Heart left ventricle (tissue), 16 donors: ENCODE measurements around the gene CAMSAP2. TPM values are rescaled to one million over a fixed set of nuclear protein-coding genes. Genes with fewer than 3 reads are reported as not detected.

Source experiments
- ATAC-seq, 4 donors: fragments of 200-7000 bp; cut with Tn5 transposase; one replicate each; pipeline ENCODE4 v1.9.1; 2020 to 2022; ENCODE audit warnings: moderate library complexity in 4 of 4, mild to moderate bottlenecking in 3 of 4, moderate number of reproducible peaks in 1 of 4
- DNase-seq, 5 donors: peaks; one replicate each; pipeline ENCODE4 v3.0.0-alpha.2; 2020
- H3K27ac ChIP-seq, 12 donors: fragments of 200-600 bp; sonication (generic) in 4 of 12; one replicate each; pipeline versions ENCODE4 v1.5.0 to v1.8.0; 2016 to 2022; ENCODE audit warnings: mild to moderate bottlenecking in 2 of 12
- H3K27me3 ChIP-seq, 9 donors: fragments of 200-600 bp; sonication (generic) in 2 of 9; one replicate each; pipeline versions ENCODE4 v1.5.1 to v1.8.0; 2016 to 2022; ENCODE audit warnings: mild to moderate bottlenecking in 3 of 9
- H3K36me3 ChIP-seq, 9 donors: fragments of 200-600 bp; sonication (generic) in 2 of 9; one replicate each; pipeline versions ENCODE4 v1.5.0 to v1.8.0; 2018 to 2022; ENCODE audit warnings: mild to moderate bottlenecking in 2 of 9
- H3K4me1 ChIP-seq, 12 donors: fragments of 200-600 bp; sonication (generic) in 4 of 12; one replicate each; pipeline versions ENCODE4 v1.5.0 to v1.8.0; 2016 to 2022; ENCODE audit warnings: mild to moderate bottlenecking in 3 of 12
- H3K4me3 ChIP-seq, 12 donors: fragments of 200-600 bp; sonication (generic) in 4 of 12; one replicate each; pipeline versions ENCODE4 v1.5.0 to v1.8.0; 2017 to 2022; ENCODE audit warnings: mild to moderate bottlenecking in 9 of 12, moderate library complexity in 4 of 12
- H3K9me3 ChIP-seq, 12 donors: fragments of 200-600 bp; sonication (generic) in 4 of 12; one replicate each; pipeline versions ENCODE4 v1.5.0 to v1.8.0; 2016 to 2022; ENCODE audit warnings: mild to moderate bottlenecking in 1 of 12
- POLR2A ChIP-seq, 2 donors: fragments of 450-650 bp; IDR thresholded peaks; one replicate each; pipeline ENCODE4 v1.6.1; 2017; ENCODE audit warnings: antibody characterized with exemption in 2 of 2, mild to moderate bottlenecking in 2 of 2, moderate library complexity in 2 of 2
- WGBS, 4 donors: extraction: QIAGEN DNeasy Blood & Tissue Kit in 2 of 4; methylation state at CpG; one replicate each; pipeline versions ENCODE4 v1.1.5 to v1.1.7; 2013 to 2018; 5-methylcytosine and 5-hydroxymethylcytosine counted together
- intact Hi-C, 10 donors: fragments of 100-400 bp; cut with DNase I; formaldehyde crosslinking; loops; one replicate each; pipeline versions ENCODE4 v1.11.1 to v1.14.2; 2022
- polyA plus RNA-seq, 2 donors: library from polyadenylated mRNA; stranded (reverse); fragments of 200-250 nt; gene quantifications; one replicate each; pipeline ENCODE4 v1.2.3, GENCODE V29; 2013
- total RNA-seq, 9 donors: library from RNA; depleted of rRNA in 2 of 9; stranded (reverse); fragments of >200 nt in 2 of 9; fragmentation: NEBNext Ultra II Directional in 3 of 9; extraction: Animal tissue kit (Norgen Biotek cat#: 25700) in 3 of 9; gene quantifications; one replicate each; pipeline versions ENCODE4 v1.1.0 to v1.2.4, GENCODE V29; 2016 to 2023
- TF ChIP-seq, protein P1 (sequence below), 12 donors: fragments of 200-600 bp; sonication (generic) in 4 of 12; IDR thresholded peaks; one replicate each; pipeline versions ENCODE4 v1.5.0 to v1.8.0; 2018 to 2022; ENCODE audit warnings: antibody characterized with exemption in 12 of 12, mild to moderate bottlenecking in 5 of 12
- donor health status: ischemic (EF 13 %, LVEDD 7.1; RV severe dilation, severe dysfunction).
- donor health status: healthy with polysubstance abuse.
- donor health status: DM: no; HTN: yes; CAD: no.
- donor health status: DM: no; HTN: no; CAD: no.
- donor health status: ischemic (EF 25% LVEDD 6.9; RV normal size, moderate dysfunction).
- donor health status: ischemic (EF 25% LVEDD 5.7; RV mildly dilated, moderate dysfunction).
- donor health status: healthy.
- donor health status: DM: yes; HTN: yes; CAD: no.
- donor health status: ischemic (EF 35%, LVEDD 5.7; RV mildly dilated, moderate dysfunction).
- donor health status: nonischemic (EF 11% LVEDD 7.7; RV severe dilation, severe dysfunction).
- donor health status: DM: yes; HTN: yes; CAD: no.
- donor health status: PGD.
- donor health status: ischemic (EF 29% LVEDD 5.4; RV normal size, mild dysfunction).
- donor health status: nonischemic (EF 23%, LVEDD 6.1; RV moderate dilation, normal function).

Gene CAMSAP2
- total and polyA plus RNA-seq, 11 donors = 7.0 to 53.7 (median 36.1) TPM

DNA sequence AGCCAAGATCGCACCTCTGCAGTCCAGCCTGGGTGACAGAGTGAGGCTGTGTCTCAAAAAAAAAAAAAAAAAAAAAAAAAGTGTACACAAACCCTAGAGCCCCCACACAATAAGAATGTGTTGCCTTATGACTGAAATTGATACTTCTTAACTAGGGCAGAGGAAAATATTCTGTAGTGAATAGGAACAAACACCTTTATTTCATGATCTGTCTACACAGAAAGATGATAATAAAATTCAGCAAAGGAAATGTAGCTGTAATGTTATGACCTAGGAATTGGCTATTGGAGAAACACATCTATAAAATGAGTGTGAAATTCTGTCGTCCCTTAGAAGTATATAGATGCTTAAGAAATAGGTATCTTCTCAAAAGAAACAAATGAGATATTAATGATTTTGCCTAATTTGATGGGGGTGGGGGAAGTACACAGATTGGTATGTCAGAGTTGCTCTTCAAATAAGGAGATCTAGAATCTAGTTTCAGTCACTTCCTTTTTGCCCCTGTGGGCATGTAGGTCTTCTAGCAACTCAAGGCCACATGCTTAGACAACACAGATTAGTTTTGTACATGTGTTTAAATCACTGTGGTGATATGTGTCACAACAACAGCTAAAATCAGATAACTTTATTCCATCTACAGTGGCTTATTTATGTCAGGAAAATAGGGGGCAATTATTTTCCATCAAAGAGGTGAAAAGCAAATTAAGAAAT lies 123.4 kb downstream of the CAMSAP2 start:
- Histone ChIP-seq H3K9me3 (no peaks in the 10 kb centered on the region), H3K27me3 (no peaks in the 10 kb centered on the region), H3K27ac (no peak overlapping the region), H3K4me3 (no peak overlapping the region), H3K36me3 (peaks cover 0 to 52% (median 19%) of the 10 kb centered on the region in 9 donors), H3K4me1 (peaks cover 0 to 8% (median under 1%) of the 10 kb centered on the region in 12 donors)
- ATAC-seq (no peak), DNase-seq (no peak)
- TF ChIP-seq, protein P1, sequence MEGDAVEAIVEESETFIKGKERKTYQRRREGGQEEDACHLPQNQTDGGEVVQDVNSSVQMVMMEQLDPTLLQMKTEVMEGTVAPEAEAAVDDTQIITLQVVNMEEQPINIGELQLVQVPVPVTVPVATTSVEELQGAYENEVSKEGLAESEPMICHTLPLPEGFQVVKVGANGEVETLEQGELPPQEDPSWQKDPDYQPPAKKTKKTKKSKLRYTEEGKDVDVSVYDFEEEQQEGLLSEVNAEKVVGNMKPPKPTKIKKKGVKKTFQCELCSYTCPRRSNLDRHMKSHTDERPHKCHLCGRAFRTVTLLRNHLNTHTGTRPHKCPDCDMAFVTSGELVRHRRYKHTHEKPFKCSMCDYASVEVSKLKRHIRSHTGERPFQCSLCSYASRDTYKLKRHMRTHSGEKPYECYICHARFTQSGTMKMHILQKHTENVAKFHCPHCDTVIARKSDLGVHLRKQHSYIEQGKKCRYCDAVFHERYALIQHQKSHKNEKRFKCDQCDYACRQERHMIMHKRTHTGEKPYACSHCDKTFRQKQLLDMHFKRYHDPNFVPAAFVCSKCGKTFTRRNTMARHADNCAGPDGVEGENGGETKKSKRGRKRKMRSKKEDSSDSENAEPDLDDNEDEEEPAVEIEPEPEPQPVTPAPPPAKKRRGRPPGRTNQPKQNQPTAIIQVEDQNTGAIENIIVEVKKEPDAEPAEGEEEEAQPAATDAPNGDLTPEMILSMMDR (IDR thresholded peaks at IDR 0.05) = no peak
- TF ChIP-seq POLR2A (IDR thresholded peaks at IDR 0.05) = no peak
- WGBS, 4 donors = 92 to 98% (median 96%) methylated on average over 2 of the region's 2 CpGs
- intact Hi-C loops = loop anchor here in 1 of 10 donors (10.0 kb wide), 1 partner anchor 183 kb away; no protein-coding TSS in a partner anchor

DNA sequence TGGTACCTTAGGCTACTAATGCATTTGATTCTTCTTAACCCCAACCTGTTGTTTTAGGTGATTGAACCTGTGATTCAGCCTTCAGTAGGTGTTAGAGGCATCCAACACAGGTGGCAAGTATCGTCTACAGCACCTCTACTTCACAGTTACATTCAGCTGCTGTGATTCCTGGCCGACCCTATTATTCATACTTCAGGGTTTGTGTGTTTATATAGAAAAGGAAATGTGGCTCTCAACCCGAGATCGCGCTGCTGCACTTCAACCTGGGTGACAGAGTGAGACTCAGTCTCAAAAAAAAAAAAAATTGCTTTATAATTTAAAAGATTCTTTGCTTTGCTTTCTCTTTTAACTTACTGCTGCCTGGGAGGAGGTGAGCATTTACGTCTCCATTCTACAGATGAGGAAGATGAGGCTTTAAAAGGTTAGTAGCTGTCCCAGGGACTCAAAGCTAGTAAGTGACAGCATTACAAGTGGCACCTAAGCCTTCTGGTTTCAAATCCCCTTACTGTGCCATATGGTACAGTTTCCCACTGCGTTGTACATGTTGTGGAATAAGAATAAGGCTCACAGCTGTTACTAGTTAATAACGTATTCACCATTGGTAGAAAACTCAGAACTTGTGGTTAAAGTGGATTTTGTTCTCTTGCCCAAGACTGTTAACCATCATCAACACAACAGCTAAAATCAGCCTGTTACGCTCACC lies 124.2 kb downstream of the CAMSAP2 start:
- DNase-seq (no peak), ATAC-seq (no peak)
- Histone ChIP-seq H3K9me3 (no peaks in the 10 kb centered on the region), H3K27ac (no peak overlapping the region), H3K4me1 (peaks cover 0 to 3% (median 0%) of the 10 kb centered on the region in 12 donors), H3K27me3 (no peaks in the 10 kb centered on the region), H3K4me3 (no peak overlapping the region), H3K36me3 (peaks cover 0 to 44% (median 11%) of the 10 kb centered on the region in 9 donors)
- intact Hi-C loops = loop anchor here in 1 of 10 donors (10.0 kb wide), 1 partner anchor 182 kb away; no protein-coding TSS in a partner anchor
- no peak for TF ChIP-seq POLR2A (IDR thresholded peaks at IDR 0.05)
- TF ChIP-seq, protein P1 (IDR thresholded peaks at IDR 0.05) = no peak
- 93 to 98% (median 95%) methylated on average over 9 of the region's 9 CpGs for WGBS, 4 donors

DNA sequence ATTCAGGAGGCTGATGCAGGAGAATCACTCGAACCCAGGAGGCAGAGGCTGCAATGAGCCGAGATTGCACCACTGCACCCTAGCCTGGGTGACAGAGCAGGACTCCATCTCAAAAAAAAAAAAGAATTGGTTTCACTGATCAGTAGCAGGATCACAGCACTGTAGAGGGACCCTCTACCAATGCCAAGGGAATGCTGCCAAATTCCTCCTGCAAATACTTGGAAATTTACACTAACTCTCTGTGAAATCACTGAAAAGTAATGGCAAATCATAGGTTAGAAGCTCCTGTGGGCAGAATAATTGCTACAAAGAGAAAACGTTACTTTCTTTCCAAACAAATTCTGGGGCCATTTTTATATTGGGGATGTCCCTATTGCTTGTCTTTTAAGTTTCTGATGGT lies 127.4 kb downstream of the CAMSAP2 start:
- TF ChIP-seq, protein P1 (IDR thresholded peaks at IDR 0.05) = no peak
- TF ChIP-seq POLR2A (IDR thresholded peaks at IDR 0.05) = no peak
- WGBS, 4 donors = 87 to 91% (median 89%) methylated on average over 3 of the region's 3 CpGs
- H3K27ac ChIP-seq = no peak overlapping the region
- H3K9me3 ChIP-seq = no peaks in the 10 kb centered on the region
- H3K36me3 ChIP-seq = peaks cover 0 to 17% (median 11%) of the 10 kb centered on the region in 9 donors
- ATAC-seq (no peak), DNase-seq (no peak)
- intact Hi-C loops = loop anchor here in 1 of 10 donors (10.0 kb wide), 1 partner anchor 179 kb away; no protein-coding TSS in a partner anchor
- H3K4me3 ChIP-seq = no peak overlapping the region
- peaks cover 0 to 23% (median 8%) of the 10 kb centered on the region in 9 donors for H3K27me3 ChIP-seq
- H3K4me1 ChIP-seq = peaks cover 0 to 3% (median 0%) of the 10 kb centered on the region in 12 donors

DNA sequence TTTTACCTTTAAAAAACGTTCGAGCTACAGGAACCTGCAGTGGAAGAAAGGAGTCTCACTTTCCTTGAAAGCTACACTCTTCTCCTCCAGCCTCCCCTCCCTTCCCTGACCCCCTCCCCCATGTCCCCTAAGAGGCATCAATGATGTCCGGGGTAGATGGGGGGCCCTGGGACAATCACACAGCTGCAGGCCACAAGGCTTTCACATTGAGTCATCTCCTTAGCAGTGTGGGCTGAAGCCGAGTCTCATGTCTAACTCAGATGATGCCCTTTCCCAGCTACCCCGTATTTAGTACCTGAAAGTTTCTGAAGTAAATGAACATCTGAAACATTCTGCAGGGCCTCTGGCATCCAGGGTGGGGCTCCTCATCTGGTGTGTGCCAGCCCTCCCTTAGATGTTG lies 127.8 kb downstream of the CAMSAP2 start:
- 43 to 55% (median 50%) methylated on average over 5 of the region's 5 CpGs for WGBS, 4 donors
- H3K9me3 ChIP-seq = no peaks in the 10 kb centered on the region
- H3K4me3 ChIP-seq = no peak overlapping the region
- no peak overlapping the region for H3K27ac ChIP-seq
- no peak for DNase-seq
- H3K27me3 ChIP-seq = peaks cover 0 to 27% (median 10%) of the 10 kb centered on the region in 9 donors
- peaks cover 0 to 16% (median 11%) of the 10 kb centered on the region in 9 donors for H3K36me3 ChIP-seq
- H3K4me1 ChIP-seq = peaks cover 0 to 3% (median 0%) of the 10 kb centered on the region in 12 donors
- ATAC-seq = peak in 2 of 4 donors; percentile 24 to 34
- intact Hi-C loops = loop anchor here in 1 of 10 donors (10.0 kb wide), 1 partner anchor 178 kb away; no protein-coding TSS in a partner anchor
- TF ChIP-seq, protein P1 (IDR thresholded peaks at IDR 0.05) = no peak
- no peak for TF ChIP-seq POLR2A (IDR thresholded peaks at IDR 0.05)
